ENCODE results near the gene SUN5.

DNA sequence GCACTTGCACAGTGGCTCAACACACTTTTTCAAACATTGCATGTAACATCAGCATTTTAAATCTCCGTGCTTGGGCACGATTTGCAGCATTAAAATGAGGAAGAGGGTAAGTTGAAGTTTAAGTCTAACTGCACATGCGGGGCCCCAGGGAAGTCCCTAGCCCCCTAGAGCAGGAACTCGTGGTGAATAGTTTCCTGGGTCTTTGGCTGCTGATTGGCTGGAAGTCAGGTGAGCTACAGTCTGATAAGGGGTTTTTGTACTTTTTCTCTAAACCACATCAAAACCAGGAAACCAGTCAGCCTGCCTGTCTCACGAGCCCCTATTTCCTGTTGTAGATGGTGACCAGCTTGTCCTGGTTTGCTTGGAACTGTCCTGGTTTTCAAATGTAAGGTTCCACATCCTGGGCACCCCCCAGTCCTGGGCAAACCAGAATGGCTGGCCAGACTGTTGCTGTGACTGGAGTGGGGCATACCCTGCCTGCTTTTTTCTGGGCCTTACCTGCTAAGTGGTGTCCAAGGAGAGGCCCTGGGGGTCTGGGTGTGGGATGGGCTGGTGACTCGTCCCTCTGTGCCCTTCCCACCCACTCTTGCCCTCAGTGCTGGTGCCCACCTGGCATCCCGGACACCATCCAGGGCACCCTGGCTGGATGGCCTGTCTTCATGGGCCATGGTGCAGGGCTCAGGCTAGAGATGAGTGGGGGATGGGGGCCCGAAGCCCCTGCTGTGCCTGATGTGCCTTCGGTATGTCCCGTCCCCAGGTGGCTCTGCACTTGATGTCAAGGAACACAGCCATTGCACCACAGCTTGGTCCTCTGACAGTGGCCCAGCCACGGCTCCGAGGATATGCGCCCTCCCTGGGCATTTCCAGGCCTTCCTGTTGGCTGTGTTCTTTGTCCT is 31.8 kb downstream of the SUN5 start:
- TF ChIP-seq POLR2A (IDR thresholded peaks at IDR 0.05), result no peak
- TF ChIP-seq, protein P1, sequence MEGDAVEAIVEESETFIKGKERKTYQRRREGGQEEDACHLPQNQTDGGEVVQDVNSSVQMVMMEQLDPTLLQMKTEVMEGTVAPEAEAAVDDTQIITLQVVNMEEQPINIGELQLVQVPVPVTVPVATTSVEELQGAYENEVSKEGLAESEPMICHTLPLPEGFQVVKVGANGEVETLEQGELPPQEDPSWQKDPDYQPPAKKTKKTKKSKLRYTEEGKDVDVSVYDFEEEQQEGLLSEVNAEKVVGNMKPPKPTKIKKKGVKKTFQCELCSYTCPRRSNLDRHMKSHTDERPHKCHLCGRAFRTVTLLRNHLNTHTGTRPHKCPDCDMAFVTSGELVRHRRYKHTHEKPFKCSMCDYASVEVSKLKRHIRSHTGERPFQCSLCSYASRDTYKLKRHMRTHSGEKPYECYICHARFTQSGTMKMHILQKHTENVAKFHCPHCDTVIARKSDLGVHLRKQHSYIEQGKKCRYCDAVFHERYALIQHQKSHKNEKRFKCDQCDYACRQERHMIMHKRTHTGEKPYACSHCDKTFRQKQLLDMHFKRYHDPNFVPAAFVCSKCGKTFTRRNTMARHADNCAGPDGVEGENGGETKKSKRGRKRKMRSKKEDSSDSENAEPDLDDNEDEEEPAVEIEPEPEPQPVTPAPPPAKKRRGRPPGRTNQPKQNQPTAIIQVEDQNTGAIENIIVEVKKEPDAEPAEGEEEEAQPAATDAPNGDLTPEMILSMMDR (IDR thresholded peaks at IDR 0.05), result no peak

Measured in breast epithelium (tissue), 3 donors.